Stimulated activated naive CD4-positive, alpha-beta T cell (primary cell): Measurements from ENCODE around the gene ORM2.
A peak's percentile ranks its signal among the peaks of the same experiment; 100 is the strongest.
"Not testable (repeated sequence)": the region's sequence is repeated elsewhere in the genome, so short reads cannot be mapped to it uniquely, and the experiment has no call there.

Experiments
- DNase-seq, 6 experiments: peaks; one replicate each; lab custom pipeline; 2025; lab: John Stamatoyannopoulos, UW

The ORM2 gene

GRCh38 chr9:114314881-114315722 lies 14.6 kb upstream of the ORM2 start:
- no peak for DNase-seq

- no peak for DNase-seq
These were observed 13.8 kb upstream of the ORM2 start for GRCh38 chr9:114315723-114316363.

- no peak for DNase-seq
These were observed 13.0 kb upstream of the ORM2 start for GRCh38 chr9:114316605-114317230.

- DNase-seq = no peak
These were observed 11.9 kb upstream of the ORM2 start for GRCh38 chr9:114317665-114318357.

- no peak for DNase-seq
These were observed 11.3 kb upstream of the ORM2 start for GRCh38 chr9:114318416-114318815.

GRCh38 chr9:114319147-114319546 lies 10.5 kb upstream of the ORM2 start:
- DNase-seq = no peak

- DNase-seq = not testable (repeated sequence)
These were observed 9.0 kb upstream of the ORM2 start for GRCh38 chr9:114320710-114321109.

GRCh38 chr9:114321759-114322158 lies 7.9 kb upstream of the ORM2 start:
- no peak for DNase-seq

- not testable (repeated sequence) for DNase-seq
These were observed 7.4 kb upstream of the ORM2 start for GRCh38 chr9:114322160-114322818.

- DNase-seq = not testable (repeated sequence)
These were observed 6.7 kb upstream of the ORM2 start, which contains the start of gene ORM1 for GRCh38 chr9:114322831-114323531. ORM1 (plus strand) TSS chr9:114323098; CDS start chr9:114323134, 36 bp downstream.

- not testable (repeated sequence) for DNase-seq
These were observed 5.8 kb upstream of the ORM2 start for GRCh38 chr9:114323849-114324248.

- DNase-seq = no peak
These were observed 5.2 kb upstream of the ORM2 start for GRCh38 chr9:114324492-114324891.

- not testable (repeated sequence) for DNase-seq
These were observed 4.7 kb upstream of the ORM2 start for GRCh38 chr9:114324965-114325364.

- DNase-seq = not testable (repeated sequence)
These were observed 3.9 kb upstream of the ORM2 start for GRCh38 chr9:114325684-114326254.

GRCh38 chr9:114327749-114328148 lies 1.9 kb upstream of the ORM2 start:
- DNase-seq = no peak

- not testable (repeated sequence) for DNase-seq
These were observed 1.3 kb upstream of the ORM2 start for GRCh38 chr9:114328357-114328820.

- not testable (repeated sequence) for DNase-seq
These were observed 588 bp upstream of the ORM2 start for GRCh38 chr9:114328937-114329624.

- peak in 1 of 6 experiments; percentile 37 for DNase-seq
These were observed 967 bp downstream of the ORM2 start for GRCh38 chr9:114330636-114331035.
